ENCODE measurements around the gene INSRR. TPM values are rescaled to one million over a fixed set of nuclear protein-coding genes. Genes with fewer than 3 reads are reported as not detected.

The INSRR gene
- polyA plus RNA-seq, 3 donors: not detected

DNA sequence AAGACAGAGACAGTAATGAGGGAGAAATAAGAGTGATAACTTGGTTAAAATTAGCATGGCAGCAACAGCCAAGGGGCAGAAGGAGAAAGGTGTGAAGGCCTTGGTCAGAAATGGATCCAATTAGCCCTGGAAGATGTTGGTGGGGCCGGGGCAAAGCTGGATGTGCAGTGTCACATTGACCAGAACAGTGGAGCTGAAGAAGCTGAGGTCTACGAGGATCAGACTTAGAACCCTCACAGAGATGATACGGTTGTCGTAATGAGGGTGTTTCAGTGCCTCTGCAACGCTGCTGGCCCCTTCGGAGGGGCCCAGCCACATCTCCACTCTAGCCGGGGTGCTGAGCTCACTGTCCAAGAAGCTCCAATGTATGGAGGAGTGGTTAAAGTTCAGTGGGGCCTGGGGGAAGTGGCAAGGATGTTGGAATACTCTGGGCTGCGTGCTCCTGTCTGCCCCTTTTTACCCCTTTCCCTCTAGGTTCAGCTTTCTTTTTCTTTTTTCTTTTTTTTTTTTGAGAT is 56.4 kb downstream of the INSRR start:
- TF ChIP-seq, protein P1, sequence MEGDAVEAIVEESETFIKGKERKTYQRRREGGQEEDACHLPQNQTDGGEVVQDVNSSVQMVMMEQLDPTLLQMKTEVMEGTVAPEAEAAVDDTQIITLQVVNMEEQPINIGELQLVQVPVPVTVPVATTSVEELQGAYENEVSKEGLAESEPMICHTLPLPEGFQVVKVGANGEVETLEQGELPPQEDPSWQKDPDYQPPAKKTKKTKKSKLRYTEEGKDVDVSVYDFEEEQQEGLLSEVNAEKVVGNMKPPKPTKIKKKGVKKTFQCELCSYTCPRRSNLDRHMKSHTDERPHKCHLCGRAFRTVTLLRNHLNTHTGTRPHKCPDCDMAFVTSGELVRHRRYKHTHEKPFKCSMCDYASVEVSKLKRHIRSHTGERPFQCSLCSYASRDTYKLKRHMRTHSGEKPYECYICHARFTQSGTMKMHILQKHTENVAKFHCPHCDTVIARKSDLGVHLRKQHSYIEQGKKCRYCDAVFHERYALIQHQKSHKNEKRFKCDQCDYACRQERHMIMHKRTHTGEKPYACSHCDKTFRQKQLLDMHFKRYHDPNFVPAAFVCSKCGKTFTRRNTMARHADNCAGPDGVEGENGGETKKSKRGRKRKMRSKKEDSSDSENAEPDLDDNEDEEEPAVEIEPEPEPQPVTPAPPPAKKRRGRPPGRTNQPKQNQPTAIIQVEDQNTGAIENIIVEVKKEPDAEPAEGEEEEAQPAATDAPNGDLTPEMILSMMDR (IDR thresholded peaks at IDR 0.05): no peak
- Histone ChIP-seq H3K27ac (ENCODE audit: low read depth in 1 of 2, low read length in 2 of 2) (no peak overlapping the region), H3K27me3 (ENCODE audit: control insufficient read depth in 2 of 2, insufficient read depth in 2 of 2, low read length in 2 of 2) (no peaks in the 10 kb centered on the region), H3K9ac (ENCODE audit: insufficient read depth, low read length, poor library complexity, severe bottlenecking) (no peak overlapping the region), H3K4me3 (replicated peaks in 1 of 3; ENCODE audit: low read depth in 2 of 3, low read length in 3 of 3) (no peak overlapping the region), H2AFZ (ENCODE audit: insufficient read depth, low read depth, low read length, poor library complexity, severe bottlenecking) (no peak overlapping the region), H3K9me3 (replicated peaks in 1 of 2; ENCODE audit: control insufficient read depth in 1 of 2, insufficient read depth in 1 of 2, low read length in 2 of 2) (no peaks in the 10 kb centered on the region), H4K20me1 (ENCODE audit: insufficient read depth, low read length) (no peaks in the 10 kb centered on the region), H3K79me2 (ENCODE audit: insufficient read depth, low read length) (no peaks in the 10 kb centered on the region), H3K4me1 (ENCODE audit: control insufficient read depth in 1 of 2, insufficient read depth in 2 of 2, low read length in 2 of 2) (peaks cover 14 to 15% of the 10 kb centered on the region in 2 donors), H3K36me3 (replicated peaks in 1 of 2; ENCODE audit: control insufficient read depth in 1 of 2, insufficient read depth in 2 of 2, low read length in 2 of 2) (peaks cover 35 to 51% of the 10 kb centered on the region in 2 donors), H3K4me2 (replicated peaks; ENCODE audit: extremely low read depth, low read length, poor library complexity, severe bottlenecking) (no peak overlapping the region)
- no peak overlapping the region for H3K4me3 Mint-ChIP-seq
- H3K4me1 Mint-ChIP-seq: peaks cover 20% of the 10 kb centered on the region
- intact Hi-C loops (cut with micrococcal nuclease): no loop called here
- H3K27me3 Mint-ChIP-seq (ENCODE audit: low read depth in 3 of 3): peaks cover 0 to 1% (median 1%) of the 10 kb centered on the region in 3 donors
- H3K36me3 Mint-ChIP-seq: peaks cover 42 to 52% of the 10 kb centered on the region in 2 donors
- no peaks in the 10 kb centered on the region for H3K9me3 Mint-ChIP-seq
- no peak for DNase-seq
- no peak overlapping the region for H3K27ac Mint-ChIP-seq
- 95% methylated on average over 7 of the region's 8 CpGs for WGBS (ENCODE audit: insufficient coverage)

DNA sequence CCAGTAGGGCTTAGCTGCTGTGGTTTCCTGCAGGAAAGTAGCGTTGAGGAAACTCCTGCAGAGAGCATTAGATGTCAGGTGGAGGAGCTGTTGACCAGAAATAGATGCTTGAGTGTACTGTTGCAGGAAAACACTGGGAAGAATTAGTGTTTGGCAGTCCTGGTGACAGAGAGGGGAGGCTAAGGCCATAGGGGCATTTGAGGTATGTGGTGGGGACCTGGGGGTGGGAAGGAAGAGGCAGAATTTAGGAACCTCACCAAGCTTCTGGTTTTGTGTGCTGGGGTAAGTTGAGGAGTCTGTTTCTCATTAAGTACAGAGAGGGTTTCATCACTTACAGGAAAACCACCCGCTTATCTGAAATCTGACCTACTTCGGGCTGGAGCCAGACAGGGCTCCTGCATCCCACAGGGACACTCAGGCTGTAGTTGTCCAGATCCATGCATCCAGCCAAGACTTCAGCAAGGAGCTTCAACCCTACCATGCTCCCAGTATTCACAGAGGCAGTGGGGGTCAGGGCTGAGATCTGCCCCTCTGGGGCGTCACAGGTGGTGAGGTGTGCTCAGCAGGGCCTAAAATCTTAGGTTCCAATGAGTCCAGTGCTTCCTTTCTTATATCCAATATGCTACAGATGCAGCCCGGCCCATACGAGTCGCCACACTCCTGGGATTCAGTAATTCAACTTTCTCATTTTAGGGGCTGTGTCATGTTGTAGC is 57.4 kb downstream of the INSRR start:
- H3K4me3 Mint-ChIP-seq: no peak overlapping the region
- H3K27me3 ChIP-seq (ENCODE audit: control insufficient read depth in 2 of 2, insufficient read depth in 2 of 2, low read length in 2 of 2): no peaks in the 10 kb centered on the region
- H3K36me3 ChIP-seq (replicated peaks in 1 of 2; ENCODE audit: control insufficient read depth in 1 of 2, insufficient read depth in 2 of 2, low read length in 2 of 2): peaks cover 40 to 61% of the 10 kb centered on the region in 2 donors

More for the DNA sequence above, 57.4 kb downstream of the INSRR start:
- Histone ChIP-seq H2AFZ (ENCODE audit: insufficient read depth, low read depth, low read length, poor library complexity, severe bottlenecking) (no peak overlapping the region), H3K27ac (ENCODE audit: low read depth in 1 of 2, low read length in 2 of 2) (no peak overlapping the region), H4K20me1 (ENCODE audit: insufficient read depth, low read length) (peaks cover 8% of the 10 kb centered on the region), H3K4me3 (replicated peaks in 1 of 3; ENCODE audit: low read depth in 2 of 3, low read length in 3 of 3) (no peak overlapping the region), H3K4me2 (replicated peaks; ENCODE audit: extremely low read depth, low read length, poor library complexity, severe bottlenecking) (no peak overlapping the region), H3K9ac (ENCODE audit: insufficient read depth, low read length, poor library complexity, severe bottlenecking) (no peak overlapping the region), H3K4me1 (ENCODE audit: control insufficient read depth in 1 of 2, insufficient read depth in 2 of 2, low read length in 2 of 2) (peaks cover 14 to 15% of the 10 kb centered on the region in 2 donors), H3K9me3 (replicated peaks in 1 of 2; ENCODE audit: control insufficient read depth in 1 of 2, insufficient read depth in 1 of 2, low read length in 2 of 2) (no peaks in the 10 kb centered on the region), H3K79me2 (ENCODE audit: insufficient read depth, low read length) (no peaks in the 10 kb centered on the region)
- Mint-ChIP-seq H3K27me3 (ENCODE audit: low read depth in 3 of 3) (no peaks in the 10 kb centered on the region), H3K9me3 (no peaks in the 10 kb centered on the region), H3K27ac (peak overlapping the region in 2 of 7 donors; percentile 42 to 44), H3K36me3 (peaks cover 51 to 60% of the 10 kb centered on the region in 2 donors), H3K4me1 (peaks cover 18% of the 10 kb centered on the region)
- WGBS (ENCODE audit: insufficient coverage): 36% methylated on average over 4 of the region's 7 CpGs
- TF ChIP-seq, protein P1 (IDR thresholded peaks at IDR 0.05): no peak
- DNase-seq: no peak
- intact Hi-C loops (cut with micrococcal nuclease): no loop called here

Measured in CD14-positive monocyte (primary cell).